Neural cell (in vitro differentiated cells): Measurements from ENCODE around the gene GUCA1C. TPM values are rescaled to one million over a fixed set of nuclear protein-coding genes. Genes with fewer than 3 reads are reported as not detected.

Source experiments
- H2AFZ ChIP-seq: fragments of 200-600, 300-800 bp; sonication (generic), shearing (Covaris generic); 2 replicates; pipeline ENCODE4 v1.6.0; 2014; ENCODE audit warnings: low read depth, mild to moderate bottlenecking, antibody characterized with exemption, low read length, moderate library complexity
- H3F3A ChIP-seq: fragments of 200-600 bp; shearing (Covaris generic); 2 replicates; pipeline ENCODE4 v1.6.1; 2016; ENCODE audit warnings: mild to moderate bottlenecking, moderate library complexity, mixed read lengths, antibody characterized with exemption, low read length; ENCODE audit not compliant: insufficient read depth, poor library complexity, severe bottlenecking
- H3K27ac ChIP-seq: fragments of 200-600, 300-800 bp; sonication (generic), shearing (Covaris generic); 2 replicates; pipeline ENCODE4 v1.5.1; 2014; ENCODE audit warnings: mild to moderate bottlenecking, low read length, moderate library complexity
- H3K27me3 ChIP-seq: fragments of 300-800, 200-600 bp; sonication (generic), shearing (Covaris generic); 2 replicates; pipeline ENCODE4 v1.6.0; 2014; ENCODE audit warnings: mild to moderate bottlenecking, low read depth, low read length, moderate library complexity; ENCODE audit not compliant: insufficient read depth
- H3K36me3 ChIP-seq: fragments of 300-800, 200-600 bp; sonication (generic), shearing (Covaris generic); 2 replicates; pipeline ENCODE4 v1.5.1; 2014; ENCODE audit warnings: mild to moderate bottlenecking, antibody characterized with exemption, low read length, moderate library complexity; ENCODE audit not compliant: insufficient read depth
- H3K4me2 ChIP-seq: fragments of 300-800, 200-600 bp; sonication (generic), shearing (Covaris generic); 2 replicates; pipeline ENCODE4 v1.6.0; 2014; ENCODE audit warnings: mild to moderate bottlenecking, low read length
- H3K4me3 ChIP-seq: fragments of 300-800, 200-600 bp; sonication (generic), shearing (Covaris generic); 2 replicates; pipeline ENCODE4 v1.5.1; 2014; ENCODE audit warnings: mild to moderate bottlenecking, low read length, moderate library complexity
- H3K79me2 ChIP-seq: fragments of 200-600 bp; shearing (Covaris generic); replicated peaks from 2 replicates; pipeline ENCODE4 v1.6.0; 2014; ENCODE audit warnings: mild to moderate bottlenecking, low read length, moderate library complexity; ENCODE audit not compliant: insufficient read depth
- H3K9ac ChIP-seq: fragments of 300-800, 200-600 bp; sonication (generic), shearing (Covaris generic); 2 replicates; pipeline ENCODE4 v1.6.1; 2016; ENCODE audit warnings: mild to moderate bottlenecking, low read length, mixed read lengths
- H3K9me2 ChIP-seq: fragments of 200-600 bp; shearing (Covaris generic); 2 replicates; pipeline ENCODE4 v1.6.1; 2016; ENCODE audit warnings: mild to moderate bottlenecking, low read length, mixed read lengths; ENCODE audit not compliant: insufficient read depth
- H3K9me3 ChIP-seq: fragments of 200-600, 300-800 bp; sonication (generic), shearing (Covaris generic); 2 replicates; pipeline ENCODE4 v1.6.1; 2016; ENCODE audit warnings: mild to moderate bottlenecking, mixed run types, low read length, moderate library complexity, mixed read lengths
- H4K20me1 ChIP-seq: fragments of 200-600 bp; shearing (Covaris generic); 2 replicates; pipeline ENCODE4 v1.6.1; 2016; ENCODE audit warnings: mild to moderate bottlenecking, mixed run types; ENCODE audit not compliant: insufficient read depth
- EP300 ChIP-seq: fragments of 450-650 bp; conservative IDR thresholded peaks from 2 replicates; pipeline ENCODE4 v1.6.1; 2014; ENCODE audit warnings: antibody characterized with exemption, mild to moderate bottlenecking, moderate library complexity; ENCODE audit not compliant: poor library complexity, severe bottlenecking
- EZH2 ChIP-seq: fragments of 200-600, 300-800 bp; shearing (Covaris generic), sonication (generic); IDR thresholded peaks from 2 replicates; pipeline ENCODE4 v1.6.1; 2014; ENCODE audit warnings: antibody characterized with exemption, low read length, borderline replicate concordance, mild to moderate bottlenecking; ENCODE audit not compliant: insufficient read depth, poor library complexity, severe bottlenecking
- MXI1 ChIP-seq: fragments of 450-650 bp; conservative IDR thresholded peaks from 2 replicates; pipeline ENCODE4 v1.6.1; 2014; ENCODE audit warnings: antibody characterized with exemption, mild to moderate bottlenecking; ENCODE audit not compliant: poor library complexity, severe bottlenecking
- POLR2AphosphoS5 ChIP-seq: IDR thresholded peaks from 2 replicates; pipeline ENCODE4 v1.6.1; 2012
- RAD21 ChIP-seq: fragments of 450-650 bp; conservative IDR thresholded peaks from 2 replicates; pipeline ENCODE4 v1.6.1; 2014; ENCODE audit warnings: antibody characterized with exemption, mild to moderate bottlenecking, moderate library complexity
- SMC3 ChIP-seq: fragments of 450-650 bp; conservative IDR thresholded peaks from 2 replicates; pipeline ENCODE4 v1.6.1; 2014; ENCODE audit warnings: antibody characterized with exemption, mild to moderate bottlenecking, moderate library complexity; ENCODE audit not compliant: poor library complexity
- TAF1 ChIP-seq: IDR thresholded peaks from 2 replicates; pipeline ENCODE4 v1.6.1; 2012; ENCODE audit warnings: low read depth
- polyA plus RNA-seq: library from polyadenylated mRNA; depleted of rRNA; stranded (reverse); fragments of >200 nt; gene quantifications from 2 replicates; pipeline ENCODE4 v1.2.3, GENCODE V29; 2014
- TF ChIP-seq, protein P1 (sequence below): IDR thresholded peaks from 2 replicates; pipeline ENCODE4 v1.6.1; 2012; ENCODE audit warnings: borderline replicate concordance
- TF ChIP-seq, protein P2 (sequence below): fragments of 450-650 bp; IDR thresholded peaks from 2 replicates; pipeline ENCODE4 v1.5.1; 2014; ENCODE audit warnings: antibody characterized with exemption, mild to moderate bottlenecking, moderate library complexity; ENCODE audit not compliant: poor library complexity, severe bottlenecking

Gene GUCA1C
- polyA plus RNA-seq, 1 donor from 2014 or later, result not detected

- H3K27me3 ChIP-seq, result no peaks in the 10 kb centered on the region
- H3K27ac ChIP-seq, result no peak overlapping the region
- H2AFZ ChIP-seq, result no peak overlapping the region
- no peaks in the 10 kb centered on the region for H3F3A ChIP-seq
- no peaks in the 10 kb centered on the region for H3K9me3 ChIP-seq
- H3K4me3 ChIP-seq, result no peak overlapping the region
- no peak overlapping the region for H3K9ac ChIP-seq
- H4K20me1 ChIP-seq, result no peaks in the 10 kb centered on the region
- no peaks in the 10 kb centered on the region for H3K36me3 ChIP-seq
- no peaks in the 10 kb centered on the region for H3K9me2 ChIP-seq
- H3K4me2 ChIP-seq, result no peak overlapping the region
- no peaks in the 10 kb centered on the region for H3K79me2 ChIP-seq
- TF ChIP-seq, protein P1, sequence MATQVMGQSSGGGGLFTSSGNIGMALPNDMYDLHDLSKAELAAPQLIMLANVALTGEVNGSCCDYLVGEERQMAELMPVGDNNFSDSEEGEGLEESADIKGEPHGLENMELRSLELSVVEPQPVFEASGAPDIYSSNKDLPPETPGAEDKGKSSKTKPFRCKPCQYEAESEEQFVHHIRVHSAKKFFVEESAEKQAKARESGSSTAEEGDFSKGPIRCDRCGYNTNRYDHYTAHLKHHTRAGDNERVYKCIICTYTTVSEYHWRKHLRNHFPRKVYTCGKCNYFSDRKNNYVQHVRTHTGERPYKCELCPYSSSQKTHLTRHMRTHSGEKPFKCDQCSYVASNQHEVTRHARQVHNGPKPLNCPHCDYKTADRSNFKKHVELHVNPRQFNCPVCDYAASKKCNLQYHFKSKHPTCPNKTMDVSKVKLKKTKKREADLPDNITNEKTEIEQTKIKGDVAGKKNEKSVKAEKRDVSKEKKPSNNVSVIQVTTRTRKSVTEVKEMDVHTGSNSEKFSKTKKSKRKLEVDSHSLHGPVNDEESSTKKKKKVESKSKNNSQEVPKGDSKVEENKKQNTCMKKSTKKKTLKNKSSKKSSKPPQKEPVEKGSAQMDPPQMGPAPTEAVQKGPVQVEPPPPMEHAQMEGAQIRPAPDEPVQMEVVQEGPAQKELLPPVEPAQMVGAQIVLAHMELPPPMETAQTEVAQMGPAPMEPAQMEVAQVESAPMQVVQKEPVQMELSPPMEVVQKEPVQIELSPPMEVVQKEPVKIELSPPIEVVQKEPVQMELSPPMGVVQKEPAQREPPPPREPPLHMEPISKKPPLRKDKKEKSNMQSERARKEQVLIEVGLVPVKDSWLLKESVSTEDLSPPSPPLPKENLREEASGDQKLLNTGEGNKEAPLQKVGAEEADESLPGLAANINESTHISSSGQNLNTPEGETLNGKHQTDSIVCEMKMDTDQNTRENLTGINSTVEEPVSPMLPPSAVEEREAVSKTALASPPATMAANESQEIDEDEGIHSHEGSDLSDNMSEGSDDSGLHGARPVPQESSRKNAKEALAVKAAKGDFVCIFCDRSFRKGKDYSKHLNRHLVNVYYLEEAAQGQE, result no peak
- TF ChIP-seq POLR2AphosphoS5 (no peak), MXI1 (no peak), EZH2 (no peak), RAD21 (no peak), EP300 (no peak), TAF1 (no peak), SMC3 (no peak)
- TF ChIP-seq, protein P2, sequence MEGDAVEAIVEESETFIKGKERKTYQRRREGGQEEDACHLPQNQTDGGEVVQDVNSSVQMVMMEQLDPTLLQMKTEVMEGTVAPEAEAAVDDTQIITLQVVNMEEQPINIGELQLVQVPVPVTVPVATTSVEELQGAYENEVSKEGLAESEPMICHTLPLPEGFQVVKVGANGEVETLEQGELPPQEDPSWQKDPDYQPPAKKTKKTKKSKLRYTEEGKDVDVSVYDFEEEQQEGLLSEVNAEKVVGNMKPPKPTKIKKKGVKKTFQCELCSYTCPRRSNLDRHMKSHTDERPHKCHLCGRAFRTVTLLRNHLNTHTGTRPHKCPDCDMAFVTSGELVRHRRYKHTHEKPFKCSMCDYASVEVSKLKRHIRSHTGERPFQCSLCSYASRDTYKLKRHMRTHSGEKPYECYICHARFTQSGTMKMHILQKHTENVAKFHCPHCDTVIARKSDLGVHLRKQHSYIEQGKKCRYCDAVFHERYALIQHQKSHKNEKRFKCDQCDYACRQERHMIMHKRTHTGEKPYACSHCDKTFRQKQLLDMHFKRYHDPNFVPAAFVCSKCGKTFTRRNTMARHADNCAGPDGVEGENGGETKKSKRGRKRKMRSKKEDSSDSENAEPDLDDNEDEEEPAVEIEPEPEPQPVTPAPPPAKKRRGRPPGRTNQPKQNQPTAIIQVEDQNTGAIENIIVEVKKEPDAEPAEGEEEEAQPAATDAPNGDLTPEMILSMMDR, result no peak
Observed at GRCh38 chr3:108940568-108941263, 13.0 kb downstream of the GUCA1C start.

DNA sequence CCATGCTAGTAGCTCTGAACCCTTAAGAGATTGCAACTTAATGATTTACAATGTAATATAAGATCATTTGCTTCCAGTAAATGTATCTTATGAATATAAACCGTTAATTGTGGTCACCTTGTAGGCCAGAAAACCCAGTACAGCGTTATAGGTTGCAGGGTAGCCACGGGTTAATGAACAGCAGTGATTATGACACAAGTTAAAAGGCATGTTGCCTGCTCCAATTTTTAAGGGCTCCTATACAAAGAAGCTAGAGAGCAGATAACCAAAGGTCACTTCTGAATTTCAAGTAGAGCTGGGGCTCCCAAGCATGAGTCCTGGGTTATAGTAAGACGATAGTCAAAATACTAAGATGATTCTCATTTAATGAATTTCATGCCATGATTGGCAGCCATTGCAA, 13.5 kb downstream of the GUCA1C start:
- TF ChIP-seq, protein P2, result no peak
- TF ChIP-seq SMC3 (no peak), EZH2 (no peak)
- no peak overlapping the region for H3K4me2 ChIP-seq
- H3K36me3 ChIP-seq, result no peaks in the 10 kb centered on the region
- H3K9me2 ChIP-seq, result no peaks in the 10 kb centered on the region
- no peaks in the 10 kb centered on the region for H3K79me2 ChIP-seq
- H3K9ac ChIP-seq, result no peak overlapping the region
- no peak overlapping the region for H2AFZ ChIP-seq
- no peaks in the 10 kb centered on the region for H3K27me3 ChIP-seq
- H3F3A ChIP-seq, result no peaks in the 10 kb centered on the region
- H3K27ac ChIP-seq, result no peak overlapping the region
- H4K20me1 ChIP-seq, result no peaks in the 10 kb centered on the region
- H3K9me3 ChIP-seq, result no peaks in the 10 kb centered on the region
- no peak overlapping the region for H3K4me3 ChIP-seq
